Activated T-helper 1 cell treated with anti-CD3 and anti-CD28 coated beads, Interleukin-12 subunit alpha, Interleukin-12 subunit beta, Interleukin-2, Interleukin-4 antibody, amounts not matched to agents 30 ng/mL and 10 ng/mL and 1 ng/mL, durations not matched to agents 14 hours and 24 hours and 36 hours (primary cell): ENCODE data around the gene PI16. TPM values are rescaled to one million over a fixed set of nuclear protein-coding genes. Genes with fewer than 3 reads are reported as not detected.

Experiments
- DNase-seq: peaks from one replicate; pipeline ENCODE4 v3.0.0; 2021; ENCODE audit warnings: low spot score
- H3K27ac Mint-ChIP-seq: one replicate; pipeline ENCODE4 v1.8.0; 2021; ENCODE audit warnings: mild to moderate bottlenecking, mixed read lengths
- H3K27me3 Mint-ChIP-seq: one replicate; pipeline ENCODE4 v1.8.0; 2022; ENCODE audit warnings: mild to moderate bottlenecking, moderate library complexity, mixed read lengths; ENCODE audit not compliant: insufficient read depth
- H3K36me3 Mint-ChIP-seq: one replicate; pipeline ENCODE4 v1.8.0; 2021; ENCODE audit warnings: low read depth, mixed read lengths
- H3K4me1 Mint-ChIP-seq: one replicate; pipeline ENCODE4 v1.8.0; 2021; ENCODE audit warnings: low read depth, mixed read lengths
- H3K4me3 Mint-ChIP-seq: one replicate; pipeline ENCODE4 v1.8.0; 2021; ENCODE audit warnings: mild to moderate bottlenecking, moderate library complexity, mixed read lengths
- H3K9me3 Mint-ChIP-seq: one replicate; pipeline ENCODE4 v1.8.0; 2021; ENCODE audit warnings: mixed read lengths
- intact Hi-C: fragments of 100-400 bp; cut with micrococcal nuclease; formaldehyde crosslinking; loops from one replicate; pipeline ENCODE4 v1.15.1; 2024
- total RNA-seq: library from RNA; stranded (reverse); gene quantifications from 2 replicates; pipeline ENCODE4 v1.2.3, GENCODE V29; 2022

PI16 gene
- total RNA-seq, 1 donor from 2014 or later = not detected

- H3K36me3 Mint-ChIP-seq = peaks cover 54% of the 10 kb centered on the region
- H3K27ac Mint-ChIP-seq = no peak overlapping the region
- no peaks in the 10 kb centered on the region for H3K9me3 Mint-ChIP-seq
- H3K27me3 Mint-ChIP-seq = no peaks in the 10 kb centered on the region
- DNase-seq = no peak
- intact Hi-C loops = no loop called here
- peaks cover 15% of the 10 kb centered on the region for H3K4me1 Mint-ChIP-seq
- no peak overlapping the region for H3K4me3 Mint-ChIP-seq
Measured at GRCh38 chr6:36975231-36976006, 20.9 kb downstream of the PI16 start.

DNA sequence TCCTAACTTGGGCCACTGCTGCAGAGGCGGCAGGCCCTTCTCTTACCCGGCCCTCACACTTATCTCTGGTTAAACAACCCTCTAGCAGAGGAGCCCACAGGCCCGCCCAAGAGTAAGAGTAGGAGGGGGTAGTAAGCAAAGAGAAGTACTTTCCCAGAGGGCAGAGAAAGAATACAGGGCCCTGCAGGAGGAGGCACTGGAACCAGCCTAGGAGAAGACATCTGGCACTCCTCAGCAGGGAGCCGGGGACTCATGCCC lies 21.4 kb downstream of the PI16 start:
- intact Hi-C loops = no loop called here
- Mint-ChIP-seq H3K4me3 (no peak overlapping the region), H3K27ac (no peak overlapping the region), H3K36me3 (peaks cover 57% of the 10 kb centered on the region), H3K4me1 (peaks cover 20% of the 10 kb centered on the region), H3K9me3 (no peaks in the 10 kb centered on the region), H3K27me3 (no peaks in the 10 kb centered on the region)
- no peak for DNase-seq

DNA sequence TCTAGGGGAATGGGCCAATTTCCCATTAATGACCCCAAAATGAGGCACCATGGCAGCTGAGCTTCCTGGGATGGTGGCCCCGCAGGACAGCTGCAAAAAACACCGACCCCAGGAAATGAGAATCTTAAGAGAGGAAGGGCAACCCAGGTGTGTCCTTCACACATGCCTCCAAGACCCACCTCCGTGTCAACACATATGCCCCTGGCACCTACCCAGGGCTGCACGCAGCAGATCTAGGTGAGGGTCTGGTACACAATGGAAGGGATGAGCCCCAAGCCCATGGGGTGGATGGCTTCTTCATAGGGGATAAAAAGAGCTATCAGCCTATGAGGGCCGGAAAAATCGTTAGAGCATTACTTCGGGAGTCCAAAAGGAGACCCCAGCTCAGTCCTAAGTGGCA lies 22.0 kb downstream of the PI16 start:
- H3K4me3 Mint-ChIP-seq = no peak overlapping the region
- H3K4me1 Mint-ChIP-seq = peaks cover 24% of the 10 kb centered on the region
- no peak for DNase-seq
- no peaks in the 10 kb centered on the region for H3K27me3 Mint-ChIP-seq
- no peaks in the 10 kb centered on the region for H3K9me3 Mint-ChIP-seq
- intact Hi-C loops = no loop called here
- H3K27ac Mint-ChIP-seq = no peak overlapping the region
- H3K36me3 Mint-ChIP-seq = peaks cover 55% of the 10 kb centered on the region

- intact Hi-C loops = no loop called here
- Mint-ChIP-seq H3K4me1 (peaks cover 28% of the 10 kb centered on the region), H3K4me3 (no peak overlapping the region), H3K27me3 (no peaks in the 10 kb centered on the region), H3K36me3 (peaks cover 55% of the 10 kb centered on the region), H3K27ac (no peak overlapping the region), H3K9me3 (no peaks in the 10 kb centered on the region)
- DNase-seq = no peak
Measured at GRCh38 chr6:36976931-36977330, 22.4 kb downstream of the PI16 start.

GRCh38 chr6:36977470-36977941 lies 23.0 kb downstream of the PI16 start:
- DNase-seq = no peak
- Mint-ChIP-seq H3K9me3 (no peaks in the 10 kb centered on the region), H3K36me3 (peaks cover 51% of the 10 kb centered on the region), H3K27ac (no peak overlapping the region), H3K4me1 (peaks cover 32% of the 10 kb centered on the region), H3K4me3 (no peak overlapping the region), H3K27me3 (no peaks in the 10 kb centered on the region)
- intact Hi-C loops = no loop called here

GRCh38 chr6:36978421-36979346 lies 24.1 kb downstream of the PI16 start:
- Mint-ChIP-seq H3K4me3 (no peak overlapping the region), H3K4me1 (peaks cover 32% of the 10 kb centered on the region), H3K27me3 (no peaks in the 10 kb centered on the region), H3K36me3 (peaks cover 42% of the 10 kb centered on the region), H3K9me3 (no peaks in the 10 kb centered on the region), H3K27ac (peak overlapping the region; percentile 40)
- intact Hi-C loops = loop anchor here (1.0 kb wide), 4 partner anchors 40 to 232 kb away; partner anchors contain the start of gene C6orf89
- no peak for DNase-seq

DNA sequence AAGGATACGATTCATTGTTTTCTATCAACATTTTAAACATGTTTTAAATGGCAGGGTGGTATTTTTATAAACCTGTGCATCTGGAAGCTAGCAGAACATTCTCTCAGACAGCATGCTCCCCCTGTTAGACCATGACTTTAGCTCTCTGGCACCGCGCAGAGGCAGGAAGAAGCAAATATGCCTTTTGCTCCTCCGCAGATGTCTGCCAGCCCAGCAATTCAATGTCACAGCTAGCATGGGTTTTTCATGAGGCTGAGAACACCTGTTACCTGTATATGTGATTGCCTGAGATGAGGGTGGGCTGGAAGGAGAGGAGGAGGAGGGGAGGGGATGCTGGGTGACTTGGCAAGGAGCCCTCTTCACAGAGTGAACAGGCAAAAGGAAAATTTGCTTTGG lies 24.8 kb downstream of the PI16 start:
- peak overlapping the region; percentile 54 for H3K27ac Mint-ChIP-seq
- no peak overlapping the region for H3K4me3 Mint-ChIP-seq
- peak; percentile 21 for DNase-seq
- no peaks in the 10 kb centered on the region for H3K9me3 Mint-ChIP-seq
- H3K36me3 Mint-ChIP-seq = peaks cover 41% of the 10 kb centered on the region
- H3K4me1 Mint-ChIP-seq = peaks cover 32% of the 10 kb centered on the region
- intact Hi-C loops = loop anchor here (1.0 kb wide), 4 partner anchors 39 to 231 kb away; partner anchors contain the start of gene C6orf89
- H3K27me3 Mint-ChIP-seq = no peaks in the 10 kb centered on the region

DNA sequence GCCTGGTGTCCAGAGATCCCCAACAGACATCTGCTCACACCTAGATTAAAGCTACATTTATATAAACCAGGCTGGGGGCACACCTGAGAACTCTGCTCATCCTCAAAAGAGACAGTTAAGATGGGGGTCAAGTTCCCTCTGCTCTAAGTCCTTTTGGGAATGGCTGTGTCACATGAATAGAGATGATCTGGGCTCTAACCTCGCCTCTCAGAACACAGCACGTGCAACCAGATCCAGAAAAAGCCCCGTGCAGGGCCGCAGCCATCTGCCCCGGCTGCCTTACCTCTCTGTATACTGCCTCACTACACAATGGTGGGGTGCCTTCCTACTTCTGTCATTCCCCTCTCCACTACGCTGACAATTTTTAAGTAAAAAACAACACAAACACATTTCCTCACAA lies 25.6 kb downstream of the PI16 start:
- no peak for DNase-seq
- Mint-ChIP-seq H3K4me1 (peaks cover 32% of the 10 kb centered on the region), H3K27ac (peak overlapping the region; percentile 33), H3K9me3 (no peaks in the 10 kb centered on the region), H3K4me3 (no peak overlapping the region), H3K27me3 (no peaks in the 10 kb centered on the region), H3K36me3 (peaks cover 40% of the 10 kb centered on the region)
- intact Hi-C loops = loop anchor here (10.0 kb wide), 1 partner anchor 385 kb away; the partner anchor contains the start of gene SRSF3

DNA sequence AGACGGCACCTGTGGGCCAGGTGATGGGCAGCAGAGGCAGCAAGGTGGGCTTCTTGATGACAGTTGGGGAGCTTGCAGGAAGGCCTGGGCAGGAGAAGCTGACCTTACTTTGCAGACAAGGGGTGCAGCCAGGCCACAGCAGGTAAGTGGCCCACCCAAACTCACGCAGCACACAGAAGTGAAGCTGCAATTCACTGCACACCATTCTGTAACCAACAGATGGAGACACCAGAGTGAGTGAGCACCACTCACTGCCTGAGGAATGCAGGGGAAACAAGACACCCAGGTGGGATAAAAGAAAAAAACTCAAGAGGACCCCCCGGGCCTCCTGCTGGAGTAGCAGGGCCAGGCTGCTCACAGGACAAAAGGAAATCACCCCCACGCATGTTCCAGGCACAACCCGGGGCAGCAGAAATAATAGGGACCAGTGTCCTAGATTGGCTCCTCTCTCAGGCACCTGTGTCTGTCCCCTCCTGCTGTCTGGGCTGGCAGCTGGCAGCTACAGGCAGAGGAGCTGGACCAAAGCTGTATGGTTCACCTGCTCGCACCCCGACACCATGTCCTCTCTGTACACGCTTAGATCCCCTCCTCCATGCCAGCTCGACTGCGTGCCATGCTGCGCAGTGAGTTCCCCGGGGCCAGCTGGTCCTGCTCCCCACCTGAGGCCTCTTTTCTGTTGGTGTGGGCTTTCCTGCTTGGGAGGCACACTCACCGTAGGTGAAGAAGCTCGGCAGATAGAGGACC lies 26.5 kb downstream of the PI16 start:
- H3K27me3 Mint-ChIP-seq = no peaks in the 10 kb centered on the region
- peaks cover 34% of the 10 kb centered on the region for H3K36me3 Mint-ChIP-seq
- H3K4me3 Mint-ChIP-seq = no peak overlapping the region
- H3K4me1 Mint-ChIP-seq = peaks cover 32% of the 10 kb centered on the region
- no peak for DNase-seq
- no peaks in the 10 kb centered on the region for H3K9me3 Mint-ChIP-seq
- intact Hi-C loops = loop anchor here (10.0 kb wide), 1 partner anchor 386 kb away; the partner anchor contains the start of gene SRSF3
- no peak overlapping the region for H3K27ac Mint-ChIP-seq

GRCh38 chr6:36983538-36983937 lies 29.0 kb downstream of the PI16 start:
- H3K27me3 Mint-ChIP-seq = peaks cover 6% of the 10 kb centered on the region
- intact Hi-C loops = loop anchor here (10.0 kb wide), 1 partner anchor 389 kb away; the partner anchor contains the start of gene SRSF3
- no peaks in the 10 kb centered on the region for H3K9me3 Mint-ChIP-seq
- peaks cover 18% of the 10 kb centered on the region for H3K36me3 Mint-ChIP-seq
- no peak for DNase-seq
- H3K4me1 Mint-ChIP-seq = peaks cover 48% of the 10 kb centered on the region
- H3K4me3 Mint-ChIP-seq = no peak overlapping the region
- H3K27ac Mint-ChIP-seq = no peak overlapping the region

DNA sequence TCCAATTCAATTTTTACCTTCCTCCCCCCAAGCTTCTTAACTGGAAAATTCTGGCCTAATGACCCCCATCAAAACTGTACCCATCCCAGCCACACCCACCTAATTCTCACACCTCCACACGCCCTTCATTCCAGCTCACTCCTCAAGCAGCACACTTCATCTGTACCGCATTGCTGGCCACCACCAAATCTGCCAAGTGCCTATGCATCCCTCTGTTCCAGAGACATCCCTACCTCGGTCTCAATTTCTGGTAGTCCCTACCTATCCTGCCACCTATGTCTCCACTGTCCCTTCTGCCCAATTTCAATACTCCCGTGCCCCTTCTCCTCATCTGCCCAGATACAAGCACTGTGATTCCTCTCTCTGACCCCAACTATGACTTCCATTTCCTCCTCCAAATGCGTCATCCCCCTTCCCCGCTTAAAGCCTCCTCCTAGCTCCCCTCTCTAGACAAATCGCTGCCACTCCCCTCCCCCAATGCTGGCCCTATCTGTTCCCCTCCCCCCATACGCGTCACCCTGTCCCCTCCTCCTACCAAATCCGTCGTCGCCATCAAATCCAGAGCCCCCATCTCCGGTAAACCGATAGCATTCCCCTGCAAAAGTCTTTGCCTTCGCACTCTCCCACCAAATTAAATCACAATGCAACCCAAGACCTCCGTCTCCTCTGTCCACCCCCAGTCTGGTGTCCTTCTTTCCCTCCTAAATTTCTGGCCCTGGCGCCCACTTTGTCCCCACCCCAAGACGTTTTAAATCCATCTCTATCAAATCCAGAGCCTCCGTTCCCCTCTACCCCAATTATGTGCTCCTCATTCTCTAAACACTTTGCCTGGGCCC lies 30.3 kb downstream of the PI16 start:
- no peak overlapping the region for H3K27ac Mint-ChIP-seq
- peaks cover 6% of the 10 kb centered on the region for H3K27me3 Mint-ChIP-seq
- H3K4me1 Mint-ChIP-seq = peaks cover 37% of the 10 kb centered on the region
- DNase-seq = peak; percentile 21
- intact Hi-C loops = loop anchor here (5.0 to 10.0 kb wide), 2 partner anchors 307 to 390 kb away; partner anchors contain the start of genes CDKN1A and SRSF3
- H3K4me3 Mint-ChIP-seq = no peak overlapping the region
- no peaks in the 10 kb centered on the region for H3K9me3 Mint-ChIP-seq
- H3K36me3 Mint-ChIP-seq = peaks cover 9% of the 10 kb centered on the region

DNA sequence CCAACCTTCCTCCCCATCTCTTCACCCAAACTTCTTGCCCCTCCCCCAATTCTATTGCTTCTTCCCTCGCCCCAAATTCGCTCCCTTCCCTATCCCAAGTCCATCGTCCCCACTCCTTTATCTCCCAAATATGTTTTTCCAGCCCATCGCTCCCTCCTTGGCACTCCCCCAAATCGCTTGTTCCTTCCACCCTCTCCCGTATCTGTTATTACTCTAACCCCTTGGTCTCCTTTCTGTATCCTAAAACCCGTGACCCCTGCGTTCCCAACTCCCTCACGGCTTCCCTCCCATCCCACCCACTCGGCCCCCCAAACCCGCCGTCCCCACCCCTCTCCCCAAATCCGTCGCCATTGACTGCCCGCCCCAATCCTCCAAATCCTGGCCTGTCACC lies 30.9 kb downstream of the PI16 start:
- H3K27me3 Mint-ChIP-seq = peaks cover 6% of the 10 kb centered on the region
- peaks cover 8% of the 10 kb centered on the region for H3K36me3 Mint-ChIP-seq
- H3K4me3 Mint-ChIP-seq = no peak overlapping the region
- no peaks in the 10 kb centered on the region for H3K9me3 Mint-ChIP-seq
- no peak for DNase-seq
- H3K4me1 Mint-ChIP-seq = peaks cover 33% of the 10 kb centered on the region
- no peak overlapping the region for H3K27ac Mint-ChIP-seq
- intact Hi-C loops = loop anchor here (5.0 to 10.0 kb wide), 2 partner anchors 308 to 391 kb away; partner anchors contain the start of genes CDKN1A and SRSF3
